HG03103 (cell line): ENCODE measurements around the gene CEP104.

Experiments
- ATAC-seq: cut with Tn5 transposase; IDR thresholded peaks from one replicate; pipeline ENCODE4 v1.9.1; 2021; ENCODE audit warnings: low read depth; ENCODE audit not compliant: unreplicated experiment

CEP104 gene

DNA sequence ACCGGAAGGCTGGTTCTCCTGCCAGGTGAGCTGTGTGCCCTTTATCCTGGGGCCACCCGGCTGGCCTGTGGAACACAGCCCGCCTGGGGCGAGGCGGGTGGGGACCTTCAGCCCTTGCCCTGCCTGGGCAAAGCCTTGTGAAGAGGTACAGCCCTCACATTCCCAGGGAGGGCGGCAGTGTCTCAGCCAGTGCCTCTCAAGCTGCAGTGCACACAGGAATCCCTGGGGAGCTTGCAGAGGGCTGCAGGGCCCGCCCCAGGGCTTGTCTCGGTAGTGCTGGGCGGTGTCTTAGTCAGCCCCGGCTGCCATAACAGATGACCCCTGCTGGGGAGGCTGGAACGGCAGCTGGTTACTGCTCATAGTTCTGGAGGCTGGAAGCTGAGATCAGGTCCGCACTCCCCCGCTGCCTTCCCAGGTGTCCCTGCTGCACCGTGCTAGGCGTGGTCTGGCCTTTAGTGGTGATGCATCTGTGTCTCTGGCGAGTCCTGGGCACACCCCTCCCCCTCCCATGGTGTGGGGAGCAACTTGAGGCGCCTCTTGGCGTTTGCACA is 12.8 kb upstream of the CEP104 start:
- ATAC-seq = no peak

DNA sequence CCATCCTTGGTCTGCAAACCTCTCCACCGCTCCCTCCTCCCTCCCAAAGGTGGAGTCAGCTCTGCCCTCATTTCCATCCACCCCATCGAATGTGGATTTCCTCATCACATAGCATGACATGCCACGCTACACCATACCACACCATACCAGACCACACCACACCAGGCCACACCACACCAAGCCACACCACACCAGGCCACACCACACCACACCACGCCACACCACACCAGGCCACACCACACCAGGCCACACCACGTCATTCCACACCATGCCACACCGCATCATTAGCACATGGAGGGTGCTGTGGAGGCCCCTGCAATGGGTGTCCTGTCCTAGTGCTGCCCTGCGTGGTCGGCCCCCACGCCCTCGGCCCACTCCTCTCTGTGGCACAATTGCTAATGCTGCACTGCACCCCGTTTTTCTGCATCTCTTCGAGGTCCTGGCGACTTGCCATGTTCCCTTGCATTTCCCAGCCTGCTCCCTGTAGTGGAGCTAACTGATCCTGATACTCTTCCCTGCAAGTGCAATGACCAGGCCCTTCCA is 11.5 kb upstream of the CEP104 start:
- no peak for ATAC-seq

DNA sequence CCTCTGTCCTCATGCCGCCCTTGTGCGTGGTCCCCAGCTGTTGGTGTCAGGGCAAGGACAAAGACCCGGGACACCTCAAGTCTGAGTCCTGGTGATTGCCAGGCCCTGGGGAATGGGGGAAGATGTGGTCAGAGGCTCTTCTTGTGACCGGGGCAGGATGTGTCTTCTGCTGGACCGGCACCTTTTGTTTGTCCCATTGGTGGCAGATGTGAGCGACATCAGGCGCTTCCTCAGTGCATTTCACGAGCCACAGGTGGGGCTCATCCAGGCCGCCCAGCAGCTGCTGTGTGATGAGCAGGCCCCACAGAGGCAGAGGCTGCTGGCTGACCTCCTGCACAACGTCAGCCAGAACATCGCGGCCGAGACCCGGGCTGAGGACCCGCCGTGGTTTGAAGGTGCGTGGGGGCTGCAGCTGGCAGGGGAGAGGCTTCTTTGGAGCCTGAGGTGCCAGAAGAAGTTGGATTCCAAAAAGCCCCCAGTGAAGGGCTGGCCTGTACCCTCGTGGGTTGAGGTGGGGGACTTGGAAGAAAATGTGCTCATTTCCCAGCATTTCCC is 8.7 kb upstream of the CEP104 start:
- ATAC-seq = no peak

GRCh38 chr1:3864884-3865283 is 7.9 kb upstream of the CEP104 start:
- ATAC-seq = no peak

DNA sequence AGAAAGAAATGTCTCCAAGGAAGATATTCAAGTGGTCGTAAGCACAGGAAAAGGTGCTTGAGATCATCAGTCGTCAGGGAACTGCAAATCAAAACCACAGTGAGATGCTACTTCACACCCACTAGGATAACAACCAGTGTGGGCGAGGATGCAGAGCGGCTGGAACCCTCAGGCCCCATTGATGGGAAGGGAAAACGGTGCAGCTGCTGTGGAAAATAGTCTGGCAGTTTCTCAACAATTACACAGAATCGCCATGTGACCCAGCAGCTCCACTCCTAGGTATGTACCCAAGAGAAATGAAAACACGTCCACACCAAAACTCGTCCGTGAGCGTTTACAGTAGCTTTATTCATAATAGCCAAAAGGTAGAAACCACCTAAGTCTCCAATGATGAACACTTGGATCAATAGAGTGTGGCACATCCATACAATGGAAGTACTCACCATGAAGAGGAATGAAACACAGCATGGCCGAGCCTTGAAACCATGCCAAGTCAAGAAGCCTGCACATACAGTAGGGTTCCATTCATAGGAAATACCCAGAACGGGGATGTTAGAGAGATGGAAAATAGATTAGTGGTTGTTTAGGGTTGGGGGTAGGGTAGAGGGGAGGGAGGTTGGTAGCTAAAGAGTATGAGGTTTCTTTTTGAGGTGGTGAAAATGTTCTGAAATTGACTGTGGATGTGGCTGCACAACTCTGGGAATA is 6.4 kb upstream of the CEP104 start:
- ATAC-seq = no peak

- no peak for ATAC-seq
Observed at GRCh38 chr1:3858231-3858981, 1.4 kb upstream of the CEP104 start.

DNA sequence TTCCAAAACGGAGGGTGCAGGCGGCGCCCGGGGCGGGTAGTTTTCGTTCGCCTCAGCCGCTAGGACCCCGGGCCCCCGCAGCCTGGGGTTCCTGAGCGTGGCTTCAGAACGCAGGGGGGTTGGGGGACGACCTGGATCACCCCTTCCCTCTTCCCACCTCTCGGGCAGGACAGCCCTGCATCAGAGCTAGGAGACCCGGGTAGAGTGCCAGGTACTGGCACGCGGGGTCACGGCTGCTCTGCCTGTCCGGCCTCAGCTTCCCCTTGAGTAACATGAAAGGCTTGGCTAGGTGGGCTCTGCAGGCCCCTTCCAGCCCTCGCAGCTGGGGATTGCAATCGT is 749 bp upstream of the CEP104 start:
- no peak for ATAC-seq

DNA sequence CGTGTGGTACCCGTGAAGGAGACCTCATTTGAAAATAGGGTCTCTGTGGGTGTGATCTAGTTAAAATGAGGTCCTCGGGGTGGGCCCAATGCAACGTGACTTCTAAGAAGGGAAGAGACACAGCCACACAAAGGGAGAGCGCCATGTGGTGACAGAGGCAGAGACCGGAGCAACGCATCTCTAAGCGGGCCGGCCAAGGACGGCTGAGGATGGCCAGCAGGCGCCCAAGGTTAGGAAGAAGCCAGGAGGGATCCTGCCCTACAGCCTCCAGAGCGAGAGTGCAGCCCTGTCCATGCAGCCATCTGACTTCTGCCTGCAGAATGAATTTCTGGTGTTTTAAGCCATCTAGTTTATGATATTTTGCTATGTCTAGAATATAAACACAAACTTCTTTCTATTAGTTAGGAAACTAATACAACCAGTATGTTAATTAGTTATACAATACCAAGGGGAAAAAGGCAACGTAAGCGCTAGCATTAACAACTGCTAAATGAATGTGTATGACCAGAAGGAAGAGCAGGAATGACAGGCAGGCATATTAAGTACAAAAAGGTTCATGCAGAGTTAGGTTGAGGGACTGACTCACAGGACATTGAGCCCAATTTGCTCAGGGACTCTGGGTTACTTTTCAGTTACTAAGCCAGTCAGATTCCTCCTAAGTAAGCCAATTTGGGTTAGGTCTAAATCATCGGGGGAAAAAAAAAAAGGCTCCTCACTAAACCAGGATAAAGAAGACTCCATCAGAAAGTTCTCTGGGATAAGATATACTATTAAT is 4.1 kb downstream of the CEP104 start:
- no peak for ATAC-seq

- no peak for ATAC-seq
Observed at GRCh38 chr1:3852091-3852490, 4.9 kb downstream of the CEP104 start.

DNA sequence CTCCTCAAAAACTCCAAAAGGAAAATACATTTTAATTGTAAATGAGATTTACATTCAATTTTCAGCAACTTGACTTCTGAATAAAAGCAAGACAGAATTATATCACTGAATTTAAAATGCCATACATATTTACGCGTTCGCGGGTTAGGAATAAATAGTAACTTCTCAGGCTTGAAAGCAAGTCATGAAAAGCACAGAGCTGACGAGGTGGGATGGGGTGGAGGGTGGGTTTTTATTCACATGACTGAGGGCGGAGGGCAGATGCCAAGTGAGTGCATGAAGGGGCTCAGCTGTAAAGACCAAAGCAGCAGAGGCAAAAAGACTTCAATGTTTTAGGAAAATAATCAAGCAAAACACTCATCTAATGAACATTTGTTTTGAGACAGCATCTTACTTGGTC is 5.7 kb downstream of the CEP104 start:
- ATAC-seq = no peak

DNA sequence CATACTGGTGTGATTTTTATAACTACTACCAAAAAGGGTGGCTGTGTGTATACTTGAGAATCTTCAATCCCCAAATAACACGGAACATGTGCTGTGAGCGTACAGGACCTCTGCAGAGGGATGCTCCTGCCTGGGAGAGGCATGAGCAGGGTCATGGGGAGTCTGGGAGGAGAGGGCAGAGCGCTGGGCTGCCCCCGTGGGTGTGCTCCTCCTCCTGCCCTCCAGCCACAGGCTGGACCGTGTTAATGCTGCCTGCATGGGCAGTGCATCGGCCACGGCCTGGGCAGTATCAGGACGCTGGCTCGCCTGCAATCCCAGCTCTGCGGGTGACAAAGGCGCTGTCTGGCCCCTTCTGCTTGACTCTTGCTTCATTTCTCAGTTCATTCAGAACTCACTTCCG is 6.2 kb downstream of the CEP104 start:
- no peak for ATAC-seq

DNA sequence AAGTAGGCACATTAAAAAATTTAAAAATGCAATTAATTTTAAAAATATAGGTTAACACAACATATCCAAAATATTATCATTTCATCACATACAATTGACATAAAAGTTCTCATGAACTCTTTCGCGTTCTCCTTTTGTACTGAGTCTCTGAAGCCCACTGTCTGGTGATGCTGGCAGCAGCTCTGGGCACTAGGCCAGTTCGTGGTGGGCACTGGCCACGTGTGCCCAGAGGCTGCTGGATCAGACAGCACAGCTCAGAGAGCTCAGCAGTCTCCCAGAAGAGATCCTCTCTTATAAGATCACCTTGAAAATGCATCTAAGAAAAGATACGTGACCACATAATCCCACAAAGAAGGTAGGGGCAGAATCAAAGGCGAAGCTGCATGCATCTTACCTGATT is 9.9 kb downstream of the CEP104 start:
- ATAC-seq = no peak

DNA sequence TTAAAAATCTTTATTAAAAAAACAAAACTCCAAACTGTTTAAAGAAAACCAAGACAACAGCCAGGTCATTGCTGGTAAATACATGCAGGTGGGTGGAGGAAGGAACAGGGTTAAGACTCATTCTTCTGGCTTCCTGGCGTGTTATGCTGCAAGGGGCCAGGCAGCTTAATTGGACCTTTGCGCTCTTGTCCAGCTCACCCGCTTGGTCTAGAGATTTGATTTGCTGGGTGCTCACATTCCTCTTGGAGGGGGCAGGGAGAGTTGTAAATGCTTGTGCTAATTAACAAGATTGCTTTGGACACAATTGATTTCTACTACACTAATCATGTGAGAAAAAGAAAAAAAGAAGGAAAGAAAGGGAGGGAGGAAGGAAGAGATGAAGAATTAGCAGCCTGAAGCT is 10.5 kb downstream of the CEP104 start:
- ATAC-seq = no peak

DNA sequence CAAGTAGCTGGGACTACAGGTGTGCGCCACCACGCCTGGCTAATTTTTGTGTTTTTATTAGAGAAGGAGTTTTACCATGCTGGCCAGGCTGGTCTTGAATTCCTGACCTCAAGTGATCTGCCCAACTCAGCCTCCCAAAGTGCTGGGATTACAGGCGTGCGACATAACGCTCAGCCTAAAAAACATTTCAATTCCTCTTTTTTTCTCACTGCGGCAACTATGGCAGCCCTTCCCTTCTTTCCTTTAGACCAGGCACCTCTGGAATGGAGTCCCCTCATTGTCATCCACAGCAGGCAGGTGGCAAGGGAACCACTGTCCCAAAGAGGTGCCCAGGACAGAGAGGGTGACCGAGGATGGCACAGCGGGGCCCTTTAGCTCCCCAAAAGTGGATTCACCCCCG is 14.1 kb downstream of the CEP104 start:
- ATAC-seq = no peak

DNA sequence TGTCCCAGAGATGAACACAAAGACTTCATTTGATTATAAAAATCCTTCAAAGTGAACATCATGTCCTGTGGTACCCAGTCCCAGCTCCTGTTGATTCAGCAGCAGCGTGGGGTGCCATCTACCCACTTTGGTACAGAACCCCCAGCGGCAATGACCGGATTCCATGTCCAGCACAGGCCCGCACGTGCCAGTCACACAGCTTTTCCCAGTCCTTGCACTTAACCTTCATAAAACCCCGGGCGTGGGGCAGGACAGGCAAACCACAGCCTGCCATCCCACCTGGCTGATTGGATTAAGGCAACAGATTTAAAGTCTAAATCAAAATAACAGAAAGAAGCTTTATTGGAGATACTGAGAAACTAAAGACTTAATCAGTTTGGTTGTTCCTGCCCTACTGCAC is 15.5 kb downstream of the CEP104 start:
- ATAC-seq = no peak

DNA sequence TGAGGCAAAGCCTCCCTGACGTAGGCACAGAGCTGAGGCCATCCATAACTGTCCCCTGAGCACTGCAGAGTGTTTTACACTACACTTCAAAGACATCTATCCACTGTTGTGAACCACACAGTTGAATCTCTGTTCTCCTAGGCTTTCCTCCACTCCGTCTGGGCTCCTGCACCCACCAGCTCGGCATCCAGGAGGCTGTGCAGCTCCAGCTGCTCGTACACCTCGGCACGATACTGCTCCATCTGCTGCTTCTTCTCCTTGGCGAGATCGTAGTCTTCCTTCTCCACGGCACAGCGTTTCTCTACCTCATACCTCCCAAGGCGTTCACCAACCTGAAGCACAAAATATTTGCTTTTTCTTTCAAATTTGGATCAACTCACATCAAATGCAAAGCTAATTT is 18.2 kb downstream of the CEP104 start:
- ATAC-seq = no peak

- ATAC-seq = no peak
Observed at GRCh38 chr1:3837685-3838084, 19.3 kb downstream of the CEP104 start.

GRCh38 chr1:3837200-3837599 is 19.8 kb downstream of the CEP104 start:
- no peak for ATAC-seq

DNA sequence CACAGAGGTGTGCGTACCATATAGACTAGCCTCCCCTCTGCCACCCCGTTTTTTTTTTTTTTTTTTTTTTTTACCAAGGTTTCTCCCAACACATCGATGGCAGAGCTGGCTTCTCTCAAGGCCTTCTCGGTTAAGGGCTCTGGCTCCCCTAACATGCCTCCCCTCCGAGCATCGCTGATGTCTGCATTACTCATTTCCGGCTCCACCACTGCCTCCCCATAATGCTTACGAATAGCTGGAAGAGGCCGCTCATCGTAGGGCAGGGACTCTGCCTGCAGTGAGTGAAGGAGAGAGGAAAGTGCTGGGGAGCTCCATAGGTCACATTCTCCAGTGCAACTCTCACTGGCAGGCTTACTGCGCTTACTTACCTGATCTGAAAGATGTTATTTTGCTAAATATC is 20.6 kb downstream of the CEP104 start:
- ATAC-seq = no peak

- ATAC-seq = no peak
Observed at GRCh38 chr1:3834701-3835100, 22.3 kb downstream of the CEP104 start.

DNA sequence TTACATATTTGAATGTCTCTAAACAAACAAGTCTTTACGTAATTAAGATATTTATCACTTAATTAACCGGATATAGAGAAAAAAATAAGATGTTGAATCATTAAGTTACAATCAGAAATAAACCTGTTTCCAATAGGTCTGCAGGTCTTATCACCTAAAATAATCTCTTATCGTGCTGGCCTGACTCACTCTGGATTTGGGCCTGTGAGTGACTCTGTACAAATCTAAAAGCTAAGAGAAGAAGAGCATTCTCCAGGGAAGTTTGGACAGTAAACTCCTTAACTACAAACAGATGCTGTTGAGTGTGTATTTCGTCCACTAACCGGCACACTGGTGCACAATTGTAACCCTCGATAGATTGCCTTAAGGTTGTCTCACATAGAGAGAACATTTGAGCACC is 25.3 kb downstream of the CEP104 start:
- no peak for ATAC-seq
